WTC11 (cell line): ENCODE measurements around the gene FAM168B. TPM values are rescaled to one million over a fixed set of nuclear protein-coding genes. Genes with fewer than 3 reads are reported as not detected.
A peak's percentile ranks its signal among the peaks of the same experiment; 100 is the strongest.

Experiments used
- ATAC-seq: fragments of 200-7000 bp; cut with Tn5 transposase; 2 replicates; pipeline ENCODE4 v1.10.0; 2021; ENCODE audit warnings: mild to moderate bottlenecking, moderate library complexity
- CTCF ChIA-PET: fragments of 300-600 bp; sonication (Branson Sonifier 250); formaldehyde crosslinking; loops from one replicate; lab custom pipeline; 2021; ENCODE audit warnings: antibody characterized with exemption; lab: Charles Lee
- POLR2A ChIA-PET: fragments of 350-600 bp; sonication (Branson Sonifier 250); formaldehyde crosslinking; loops from one replicate; lab custom pipeline; 2021; ENCODE audit warnings: antibody characterized with exemption; lab: Charles Lee
- DNase-seq: peaks from one replicate; pipeline ENCODE4 v3.0.0; 2021; ENCODE audit warnings: low spot score
- H3K27ac Mint-ChIP-seq: 2 replicates; pipeline ENCODE4 v1.8.0; 2021; ENCODE audit warnings: mixed read lengths
- H3K27me3 Mint-ChIP-seq: 2 replicates; pipeline ENCODE4 v1.8.0; 2021; ENCODE audit warnings: low read depth, mild to moderate bottlenecking, moderate library complexity, mixed read lengths
- H3K36me3 Mint-ChIP-seq: 2 replicates; pipeline ENCODE4 v1.8.0; 2021; ENCODE audit warnings: mixed read lengths
- H3K4me1 Mint-ChIP-seq: 2 replicates; pipeline ENCODE4 v1.8.0; 2022; ENCODE audit warnings: mixed read lengths
- H3K4me3 Mint-ChIP-seq: 2 replicates; pipeline ENCODE4 v1.8.0; 2021; ENCODE audit warnings: mild to moderate bottlenecking, moderate library complexity, mixed read lengths
- H3K9me3 Mint-ChIP-seq: 2 replicates; pipeline ENCODE4 v1.8.0; 2021; ENCODE audit warnings: mixed read lengths
- CBFB ChIP-seq: sonication (generic); formaldehyde crosslinking; IDR thresholded peaks from 2 replicates; pipeline ENCODE4 v1.8.1; 2022; ENCODE audit warnings: mild to moderate bottlenecking, low read depth, missing genetic modification reagents
- ESRRA ChIP-seq: sonication (generic); formaldehyde crosslinking; IDR thresholded peaks from 2 replicates; pipeline ENCODE4 v1.8.1; 2022; ENCODE audit warnings: mild to moderate bottlenecking, missing genetic modification reagents, borderline replicate concordance
- FOXJ3 ChIP-seq: sonication (generic); formaldehyde crosslinking; IDR thresholded peaks from 2 replicates; pipeline ENCODE4 v1.9.0; 2021; ENCODE audit warnings: missing genetic modification reagents, mild to moderate bottlenecking, borderline replicate concordance
- HMGA2 ChIP-seq: fragments of 250-450 bp; sonication (Bioruptor Pico); IDR thresholded peaks from 2 replicates; pipeline ENCODE4 v1.4.0; 2021; ENCODE audit warnings: mild to moderate bottlenecking, moderate library complexity
- NR1H2 ChIP-seq: sonication (generic); formaldehyde crosslinking; IDR thresholded peaks from 2 replicates; pipeline ENCODE4 v1.9.0; 2021; ENCODE audit warnings: mild to moderate bottlenecking, moderate library complexity, missing genetic modification reagents
- total RNA-seq: library from RNA; stranded (reverse); gene quantifications from 3 replicates; pipeline ENCODE4 v1.2.3, GENCODE V29; 2021
- TF ChIP-seq, protein P1 (sequence below): sonication (generic); formaldehyde crosslinking; IDR thresholded peaks from 2 replicates; pipeline ENCODE4 v1.8.0; 2022; ENCODE audit warnings: missing genetic modification reagents
- TF ChIP-seq, protein P2 (sequence below): sonication (generic); formaldehyde crosslinking; IDR thresholded peaks from 2 replicates; pipeline ENCODE4 v1.8.1; 2022; ENCODE audit warnings: low read depth, missing genetic modification reagents, borderline replicate concordance
- TF ChIP-seq, protein P3 (sequence below): sonication (generic); formaldehyde crosslinking; IDR thresholded peaks from 2 replicates; pipeline ENCODE4 v1.8.0; 2023; ENCODE audit warnings: missing genetic modification reagents, mild to moderate bottlenecking, borderline replicate concordance
- TF ChIP-seq, protein P4 (sequence below): sonication (generic); formaldehyde crosslinking; IDR thresholded peaks from 2 replicates; pipeline ENCODE4 v1.8.0; 2022; ENCODE audit warnings: mild to moderate bottlenecking, missing genetic modification reagents
- TF ChIP-seq, protein P5 (sequence below): sonication (generic); formaldehyde crosslinking; IDR thresholded peaks from 2 replicates; pipeline ENCODE4 v1.8.0; 2022; ENCODE audit warnings: mild to moderate bottlenecking, missing genetic modification reagents

Gene FAM168B
- total RNA-seq, 1 experiment from 2014 or later, result 63.9 TPM

DNA sequence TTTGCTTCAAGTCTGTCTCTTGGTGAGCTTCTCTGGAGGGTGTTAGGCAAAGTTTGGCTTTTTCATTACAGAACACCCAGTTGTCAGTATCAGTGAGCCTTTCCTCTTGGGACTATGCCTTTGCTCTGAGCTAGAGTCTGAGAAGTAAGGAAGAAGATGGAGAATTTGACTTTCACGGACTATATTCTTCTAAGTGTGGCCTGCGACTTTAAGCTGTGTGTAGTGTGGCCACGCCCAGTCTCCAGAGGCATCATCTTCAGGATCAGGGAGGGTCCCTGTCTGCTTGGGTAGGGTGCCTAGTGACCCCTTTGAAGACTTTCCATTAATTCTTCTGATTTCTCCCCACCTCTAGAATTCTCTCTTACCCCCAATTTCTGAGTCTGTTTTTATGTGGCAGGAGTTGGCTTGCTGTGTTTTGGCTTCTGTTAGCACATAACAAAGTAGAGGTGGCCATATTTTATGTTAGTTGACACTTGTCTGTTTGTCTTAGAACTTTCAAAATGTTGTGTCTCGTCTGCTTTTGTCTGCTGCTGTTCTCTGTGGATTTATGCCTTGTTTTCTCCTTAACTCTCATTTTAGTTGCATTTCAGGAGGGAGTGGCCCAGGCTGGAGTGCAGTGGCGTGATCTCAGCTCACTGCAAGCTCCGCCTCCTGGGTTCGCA, 20.4 kb upstream of the FAM168B start (continued):
- TF ChIP-seq, protein P1, sequence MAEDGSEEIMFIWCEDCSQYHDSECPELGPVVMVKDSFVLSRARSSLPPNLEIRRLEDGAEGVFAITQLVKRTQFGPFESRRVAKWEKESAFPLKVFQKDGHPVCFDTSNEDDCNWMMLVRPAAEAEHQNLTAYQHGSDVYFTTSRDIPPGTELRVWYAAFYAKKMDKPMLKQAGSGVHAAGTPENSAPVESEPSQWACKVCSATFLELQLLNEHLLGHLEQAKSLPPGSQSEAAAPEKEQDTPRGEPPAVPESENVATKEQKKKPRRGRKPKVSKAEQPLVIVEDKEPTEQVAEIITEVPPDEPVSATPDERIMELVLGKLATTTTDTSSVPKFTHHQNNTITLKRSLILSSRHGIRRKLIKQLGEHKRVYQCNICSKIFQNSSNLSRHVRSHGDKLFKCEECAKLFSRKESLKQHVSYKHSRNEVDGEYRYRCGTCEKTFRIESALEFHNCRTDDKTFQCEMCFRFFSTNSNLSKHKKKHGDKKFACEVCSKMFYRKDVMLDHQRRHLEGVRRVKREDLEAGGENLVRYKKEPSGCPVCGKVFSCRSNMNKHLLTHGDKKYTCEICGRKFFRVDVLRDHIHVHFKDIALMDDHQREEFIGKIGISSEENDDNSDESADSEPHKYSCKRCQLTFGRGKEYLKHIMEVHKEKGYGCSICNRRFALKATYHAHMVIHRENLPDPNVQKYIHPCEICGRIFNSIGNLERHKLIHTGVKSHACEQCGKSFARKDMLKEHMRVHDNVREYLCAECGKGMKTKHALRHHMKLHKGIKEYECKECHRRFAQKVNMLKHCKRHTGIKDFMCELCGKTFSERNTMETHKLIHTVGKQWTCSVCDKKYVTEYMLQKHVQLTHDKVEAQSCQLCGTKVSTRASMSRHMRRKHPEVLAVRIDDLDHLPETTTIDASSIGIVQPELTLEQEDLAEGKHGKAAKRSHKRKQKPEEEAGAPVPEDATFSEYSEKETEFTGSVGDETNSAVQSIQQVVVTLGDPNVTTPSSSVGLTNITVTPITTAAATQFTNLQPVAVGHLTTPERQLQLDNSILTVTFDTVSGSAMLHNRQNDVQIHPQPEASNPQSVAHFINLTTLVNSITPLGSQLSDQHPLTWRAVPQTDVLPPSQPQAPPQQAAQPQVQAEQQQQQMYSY (CRISPR knock-in tag), result no peak
- TF ChIP-seq, protein P2, sequence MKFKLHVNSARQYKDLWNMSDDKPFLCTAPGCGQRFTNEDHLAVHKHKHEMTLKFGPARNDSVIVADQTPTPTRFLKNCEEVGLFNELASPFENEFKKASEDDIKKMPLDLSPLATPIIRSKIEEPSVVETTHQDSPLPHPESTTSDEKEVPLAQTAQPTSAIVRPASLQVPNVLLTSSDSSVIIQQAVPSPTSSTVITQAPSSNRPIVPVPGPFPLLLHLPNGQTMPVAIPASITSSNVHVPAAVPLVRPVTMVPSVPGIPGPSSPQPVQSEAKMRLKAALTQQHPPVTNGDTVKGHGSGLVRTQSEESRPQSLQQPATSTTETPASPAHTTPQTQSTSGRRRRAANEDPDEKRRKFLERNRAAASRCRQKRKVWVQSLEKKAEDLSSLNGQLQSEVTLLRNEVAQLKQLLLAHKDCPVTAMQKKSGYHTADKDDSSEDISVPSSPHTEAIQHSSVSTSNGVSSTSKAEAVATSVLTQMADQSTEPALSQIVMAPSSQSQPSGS (CRISPR knock-in tag), result no peak
- no peak for TF ChIP-seq FOXJ3 (CRISPR knock-in tag)
- TF ChIP-seq CBFB, result no peak

DNA sequence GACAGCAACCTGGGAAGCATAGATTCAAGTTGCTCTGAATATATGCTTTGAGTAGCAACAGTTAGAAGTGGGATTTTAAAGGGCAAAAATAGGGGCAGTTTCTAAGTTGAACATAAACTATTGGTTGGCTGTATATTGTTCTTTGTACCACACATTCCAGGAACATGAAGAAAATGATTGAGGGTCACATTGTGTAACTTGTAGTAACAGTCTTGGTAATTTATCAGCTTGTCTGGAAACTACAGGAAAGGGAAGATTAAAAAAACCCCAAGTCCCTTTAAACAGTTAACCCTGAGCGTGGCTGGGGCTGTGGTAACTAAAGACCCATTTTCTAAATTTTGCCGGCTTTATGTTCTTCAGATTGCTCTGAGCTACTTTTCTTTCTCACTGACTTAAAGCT, 19.3 kb upstream of the FAM168B start:
- Mint-ChIP-seq H3K4me1 (peaks cover 48% of the 10 kb centered on the region), H3K36me3 (peaks cover 24% of the 10 kb centered on the region), H3K9me3 (peaks cover 7% of the 10 kb centered on the region), H3K27ac (peak overlapping the region; percentile 85; the same call in 1 of the 2 replicates), H3K4me3 (no peak overlapping the region), H3K27me3 (no peaks in the 10 kb centered on the region)
- ChIA-PET CTCF (no interaction called here), POLR2A (interaction anchor here (0.7 kb wide), 1 partner anchor 8 kb away, joined by 4 read pairs; no protein-coding TSS in a partner anchor)
- ATAC-seq, result no peak
- no peak for DNase-seq
- TF ChIP-seq ESRRA (CRISPR knock-in tag) (no peak), NR1H2 (CRISPR knock-in tag) (no peak), HMGA2 (CRISPR knock-in tag) (no peak)
- TF ChIP-seq, protein P3, sequence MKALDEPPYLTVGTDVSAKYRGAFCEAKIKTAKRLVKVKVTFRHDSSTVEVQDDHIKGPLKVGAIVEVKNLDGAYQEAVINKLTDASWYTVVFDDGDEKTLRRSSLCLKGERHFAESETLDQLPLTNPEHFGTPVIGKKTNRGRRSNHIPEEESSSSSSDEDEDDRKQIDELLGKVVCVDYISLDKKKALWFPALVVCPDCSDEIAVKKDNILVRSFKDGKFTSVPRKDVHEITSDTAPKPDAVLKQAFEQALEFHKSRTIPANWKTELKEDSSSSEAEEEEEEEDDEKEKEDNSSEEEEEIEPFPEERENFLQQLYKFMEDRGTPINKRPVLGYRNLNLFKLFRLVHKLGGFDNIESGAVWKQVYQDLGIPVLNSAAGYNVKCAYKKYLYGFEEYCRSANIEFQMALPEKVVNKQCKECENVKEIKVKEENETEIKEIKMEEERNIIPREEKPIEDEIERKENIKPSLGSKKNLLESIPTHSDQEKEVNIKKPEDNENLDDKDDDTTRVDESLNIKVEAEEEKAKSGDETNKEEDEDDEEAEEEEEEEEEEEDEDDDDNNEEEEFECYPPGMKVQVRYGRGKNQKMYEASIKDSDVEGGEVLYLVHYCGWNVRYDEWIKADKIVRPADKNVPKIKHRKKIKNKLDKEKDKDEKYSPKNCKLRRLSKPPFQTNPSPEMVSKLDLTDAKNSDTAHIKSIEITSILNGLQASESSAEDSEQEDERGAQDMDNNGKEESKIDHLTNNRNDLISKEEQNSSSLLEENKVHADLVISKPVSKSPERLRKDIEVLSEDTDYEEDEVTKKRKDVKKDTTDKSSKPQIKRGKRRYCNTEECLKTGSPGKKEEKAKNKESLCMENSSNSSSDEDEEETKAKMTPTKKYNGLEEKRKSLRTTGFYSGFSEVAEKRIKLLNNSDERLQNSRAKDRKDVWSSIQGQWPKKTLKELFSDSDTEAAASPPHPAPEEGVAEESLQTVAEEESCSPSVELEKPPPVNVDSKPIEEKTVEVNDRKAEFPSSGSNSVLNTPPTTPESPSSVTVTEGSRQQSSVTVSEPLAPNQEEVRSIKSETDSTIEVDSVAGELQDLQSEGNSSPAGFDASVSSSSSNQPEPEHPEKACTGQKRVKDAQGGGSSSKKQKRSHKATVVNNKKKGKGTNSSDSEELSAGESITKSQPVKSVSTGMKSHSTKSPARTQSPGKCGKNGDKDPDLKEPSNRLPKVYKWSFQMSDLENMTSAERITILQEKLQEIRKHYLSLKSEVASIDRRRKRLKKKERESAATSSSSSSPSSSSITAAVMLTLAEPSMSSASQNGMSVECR, result no peak
- TF ChIP-seq, protein P4, sequence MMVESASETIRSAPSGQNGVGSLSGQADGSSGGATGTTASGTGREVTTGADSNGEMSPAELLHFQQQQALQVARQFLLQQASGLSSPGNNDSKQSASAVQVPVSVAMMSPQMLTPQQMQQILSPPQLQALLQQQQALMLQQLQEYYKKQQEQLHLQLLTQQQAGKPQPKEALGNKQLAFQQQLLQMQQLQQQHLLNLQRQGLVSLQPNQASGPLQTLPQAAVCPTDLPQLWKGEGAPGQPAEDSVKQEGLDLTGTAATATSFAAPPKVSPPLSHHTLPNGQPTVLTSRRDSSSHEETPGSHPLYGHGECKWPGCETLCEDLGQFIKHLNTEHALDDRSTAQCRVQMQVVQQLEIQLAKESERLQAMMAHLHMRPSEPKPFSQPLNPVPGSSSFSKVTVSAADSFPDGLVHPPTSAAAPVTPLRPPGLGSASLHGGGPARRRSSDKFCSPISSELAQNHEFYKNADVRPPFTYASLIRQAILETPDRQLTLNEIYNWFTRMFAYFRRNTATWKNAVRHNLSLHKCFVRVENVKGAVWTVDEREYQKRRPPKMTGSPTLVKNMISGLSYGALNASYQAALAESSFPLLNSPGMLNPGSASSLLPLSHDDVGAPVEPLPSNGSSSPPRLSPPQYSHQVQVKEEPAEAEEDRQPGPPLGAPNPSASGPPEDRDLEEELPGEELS (CRISPR knock-in tag), result no peak
- TF ChIP-seq, protein P5, sequence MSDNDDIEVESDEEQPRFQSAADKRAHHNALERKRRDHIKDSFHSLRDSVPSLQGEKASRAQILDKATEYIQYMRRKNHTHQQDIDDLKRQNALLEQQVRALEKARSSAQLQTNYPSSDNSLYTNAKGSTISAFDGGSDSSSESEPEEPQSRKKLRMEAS (CRISPR knock-in tag), result no peak
